Activated T-cell treated with anti-CD3 and anti-CD28 coated beads, Interleukin-2, amount 50 U/mL, for 72 hours (primary cell): Measurements from ENCODE around the gene WDR59. TPM values are rescaled to one million over a fixed set of nuclear protein-coding genes. Genes with fewer than 3 reads are reported as not detected.
A peak's percentile ranks its signal among the peaks of the same experiment; 100 is the strongest.
"Not testable (repeated sequence)": the region's sequence is repeated elsewhere in the genome, so short reads cannot be mapped to it uniquely, and the experiment has no call there.

ENCODE experiments used
- ATAC-seq, 2 donors: fragments of 150-1000 bp; cut with Tn5 transposase; replicated peaks in 1 of 2; 2 replicates each; pipeline ENCODE4 v1.10.0; 2021; ENCODE audit warnings: moderate library complexity in 2 of 2, mild to moderate bottlenecking in 1 of 2
- DNase-seq, 2 donors: peaks; one replicate each; pipeline ENCODE4 v3.0.0; 2021 to 2022; ENCODE audit warnings: mixed read lengths in 1 of 2
- H3K27ac Mint-ChIP-seq: one replicate; pipeline ENCODE4 v1.8.0; 2022; ENCODE audit warnings: mild to moderate bottlenecking, moderate library complexity, mixed read lengths
- H3K27me3 Mint-ChIP-seq: one replicate; pipeline ENCODE4 v1.8.0; 2022; ENCODE audit warnings: low read depth, mixed read lengths
- H3K36me3 Mint-ChIP-seq, 2 donors: one replicate each; pipeline ENCODE4 v1.8.0; 2022; ENCODE audit warnings: mixed read lengths in 2 of 2, mild to moderate bottlenecking in 1 of 2; ENCODE audit not compliant: insufficient read depth in 2 of 2
- H3K4me1 Mint-ChIP-seq: one replicate; pipeline ENCODE4 v1.8.0; 2022; ENCODE audit warnings: low read depth, mixed read lengths
- H3K4me3 Mint-ChIP-seq, 2 donors: one replicate each; pipeline ENCODE4 v1.8.0; 2022; ENCODE audit warnings: mild to moderate bottlenecking in 2 of 2, mixed read lengths in 2 of 2, moderate library complexity in 2 of 2
- H3K9me3 Mint-ChIP-seq, 2 donors: one replicate each; pipeline ENCODE4 v1.8.0; 2022; ENCODE audit warnings: mixed read lengths in 2 of 2
- total RNA-seq, 2 donors: library from RNA; stranded (reverse); gene quantifications; one replicate each; pipeline ENCODE4 v1.2.3, GENCODE V29; 2022

WDR59 gene
- total RNA-seq, 2 donors from 2014 or later = 100 to 104 TPM

GRCh38 chr16:75022567-75022966, 37.6 kb upstream of the WDR59 start:
- Mint-ChIP-seq H3K9me3 (peaks cover 7 to 15% of the 10 kb centered on the region in 2 donors), H3K27me3 (no peaks in the 10 kb centered on the region), H3K36me3 (peaks cover 25 to 29% of the 10 kb centered on the region in 2 donors), H3K4me1 (peaks cover 58% of the 10 kb centered on the region), H3K4me3 (peak overlapping the region; percentile 56 to 59), H3K27ac (peak overlapping the region; percentile 84)
- peak in 1 of 2 donors; percentile 54 for ATAC-seq
- DNase-seq = no peak

- peaks cover 25 to 29% of the 10 kb centered on the region in 2 donors for H3K36me3 Mint-ChIP-seq
- peaks cover 63% of the 10 kb centered on the region for H3K4me1 Mint-ChIP-seq
- ATAC-seq = no peak
- no peaks in the 10 kb centered on the region for H3K27me3 Mint-ChIP-seq
- H3K9me3 Mint-ChIP-seq = peaks cover 7 to 15% of the 10 kb centered on the region in 2 donors
- H3K4me3 Mint-ChIP-seq = peak overlapping the region in 1 of 2 donors; percentile 23
- H3K27ac Mint-ChIP-seq = peak overlapping the region; percentile 12
- no peak for DNase-seq
Observed at GRCh38 chr16:75021410-75021809, 36.5 kb upstream of the WDR59 start.

GRCh38 chr16:75019586-75019985, 34.7 kb upstream of the WDR59 start:
- Mint-ChIP-seq H3K4me1 (peaks cover 57% of the 10 kb centered on the region), H3K9me3 (peaks cover 7 to 15% of the 10 kb centered on the region in 2 donors), H3K36me3 (peaks cover 25 to 29% of the 10 kb centered on the region in 2 donors), H3K27ac (peak overlapping the region; percentile 54), H3K4me3 (peak overlapping the region in 1 of 2 donors; percentile 18), H3K27me3 (no peaks in the 10 kb centered on the region)
- no peak for ATAC-seq
- no peak for DNase-seq

- DNase-seq (no peak), ATAC-seq (peak in 1 of 2 donors; percentile 49)
- Mint-ChIP-seq H3K36me3 (peaks cover 25 to 30% of the 10 kb centered on the region in 2 donors), H3K27ac (peak overlapping the region; percentile 54), H3K4me1 (peaks cover 56% of the 10 kb centered on the region), H3K4me3 (peak overlapping the region in 1 of 2 donors; percentile 18), H3K27me3 (no peaks in the 10 kb centered on the region), H3K9me3 (peaks cover 7 to 15% of the 10 kb centered on the region in 2 donors)
Observed at GRCh38 chr16:75019007-75019406, 34.1 kb upstream of the WDR59 start.

GRCh38 chr16:75017670-75018525, 33.0 kb upstream of the WDR59 start:
- Mint-ChIP-seq H3K27ac (peak overlapping the region; percentile 63), H3K27me3 (no peaks in the 10 kb centered on the region), H3K9me3 (peaks cover 7 to 15% of the 10 kb centered on the region in 2 donors), H3K36me3 (peaks cover 23 to 28% of the 10 kb centered on the region in 2 donors), H3K4me3 (peak overlapping the region in 1 of 2 donors; percentile 73), H3K4me1 (peaks cover 54% of the 10 kb centered on the region)
- ATAC-seq = no peak
- no peak for DNase-seq

- not testable (repeated sequence) for H3K27me3 Mint-ChIP-seq, H3K27ac Mint-ChIP-seq, ATAC-seq, DNase-seq, H3K4me3 Mint-ChIP-seq
- peaks cover 15 to 21% of the 10 kb centered on the region in 2 donors for H3K36me3 Mint-ChIP-seq
- H3K4me1 Mint-ChIP-seq = peaks cover 63% of the 10 kb centered on the region
- H3K9me3 Mint-ChIP-seq = peaks cover 5 to 11% of the 10 kb centered on the region in 2 donors
Observed at GRCh38 chr16:75016451-75017081, 31.6 kb upstream of the WDR59 start.

- Mint-ChIP-seq H3K27ac (peak overlapping the region; percentile 79), H3K27me3 (no peaks in the 10 kb centered on the region), H3K36me3 (peaks cover 0 to 3% of the 10 kb centered on the region in 2 donors), H3K4me3 (peak overlapping the region in 1 of 2 donors; percentile 46), H3K9me3 (no peaks in the 10 kb centered on the region), H3K4me1 (peaks cover 72% of the 10 kb centered on the region)
- DNase-seq (no peak), ATAC-seq (no peak)
Observed at GRCh38 chr16:75014318-75014717, 29.4 kb upstream of the WDR59 start.

GRCh38 chr16:75013123-75013522, 28.2 kb upstream of the WDR59 start:
- ATAC-seq, H3K9me3 Mint-ChIP-seq, H3K36me3 Mint-ChIP-seq, H3K27me3 Mint-ChIP-seq, DNase-seq: not testable (repeated sequence)
- peak overlapping the region; percentile 37 to 95 for H3K4me3 Mint-ChIP-seq
- H3K4me1 Mint-ChIP-seq = peaks cover 72% of the 10 kb centered on the region
- H3K27ac Mint-ChIP-seq = peak overlapping the region; percentile 99

- DNase-seq (peak; percentile 21 to 27), ATAC-seq (peak; percentile 55)
- Mint-ChIP-seq H3K9me3 (no peaks in the 10 kb centered on the region), H3K27me3 (no peaks in the 10 kb centered on the region), H3K4me3 (peak overlapping the region; percentile 80 to 95), H3K4me1 (peaks cover 66% of the 10 kb centered on the region), H3K27ac (peak overlapping the region; percentile 99), H3K36me3 (peaks cover 2 to 3% of the 10 kb centered on the region in 2 donors)
Observed at GRCh38 chr16:75012380-75013081, 27.6 kb upstream of the WDR59 start.

- Mint-ChIP-seq H3K4me3 (peak overlapping the region; percentile 80 to 95), H3K27ac (peak overlapping the region; percentile 99), H3K4me1 (peaks cover 64% of the 10 kb centered on the region), H3K27me3 (no peaks in the 10 kb centered on the region), H3K36me3 (peaks cover 2 to 3% of the 10 kb centered on the region in 2 donors), H3K9me3 (no peaks in the 10 kb centered on the region)
- DNase-seq (peak; percentile 71 to 75), ATAC-seq (peak; percentile 91 to 93)
Observed at GRCh38 chr16:75011634-75012307, 26.8 kb upstream of the WDR59 start.

- peak overlapping the region; percentile 59 for H3K27ac Mint-ChIP-seq
- DNase-seq = no peak
- peak; percentile 19 to 39 for ATAC-seq
Observed at GRCh38 chr16:75010427-75010826, 25.5 kb upstream of the WDR59 start.

GRCh38 chr16:75007443-75007842, 22.5 kb upstream of the WDR59 start:
- H3K4me3 Mint-ChIP-seq = no peak overlapping the region
- H3K4me1 Mint-ChIP-seq = peaks cover 70% of the 10 kb centered on the region
- DNase-seq (no peak), ATAC-seq (no peak)
- H3K27me3 Mint-ChIP-seq = no peaks in the 10 kb centered on the region
- peaks cover 6 to 7% of the 10 kb centered on the region in 2 donors for H3K36me3 Mint-ChIP-seq
- no peaks in the 10 kb centered on the region for H3K9me3 Mint-ChIP-seq
- H3K27ac Mint-ChIP-seq = no peak overlapping the region

More at GRCh38 chr16:75010427-75010826, 25.5 kb upstream of the WDR59 start:
- no peaks in the 10 kb centered on the region for H3K27me3 Mint-ChIP-seq
- H3K4me3 Mint-ChIP-seq = peak overlapping the region in 1 of 2 donors; percentile 66
- H3K4me1 Mint-ChIP-seq = peaks cover 60% of the 10 kb centered on the region
- H3K9me3 Mint-ChIP-seq = no peaks in the 10 kb centered on the region
- H3K36me3 Mint-ChIP-seq = peaks cover 2 to 3% of the 10 kb centered on the region in 2 donors
